ENCODE data around the gene ALPL.

The ALPL gene

DNA sequence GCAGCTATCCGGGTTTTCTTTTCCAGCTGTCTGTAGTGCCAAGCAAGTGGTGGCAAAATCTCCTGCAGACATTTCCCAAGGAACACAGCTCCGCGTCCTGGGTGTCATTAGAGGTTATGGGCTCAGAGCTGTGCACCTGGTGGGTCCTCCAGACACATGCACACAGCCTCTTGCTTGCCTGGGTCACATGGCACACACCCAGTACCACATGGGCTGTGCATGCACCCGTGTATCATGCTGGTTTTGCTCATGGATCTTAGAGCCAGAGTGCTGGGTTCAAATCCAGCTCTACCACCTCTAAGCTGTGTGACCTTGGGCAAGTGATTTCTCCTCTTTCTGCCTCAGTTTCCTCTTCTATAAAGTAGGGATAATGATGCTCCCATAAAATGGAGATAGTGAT, 61.7 kb downstream of the ALPL start:
- Histone ChIP-seq H3K79me2 (ENCODE audit: insufficient read depth, low read depth) (no peaks in the 10 kb centered on the region), H3K4me3 (IDR thresholded peaks at IDR 0.05; ENCODE audit: insufficient read depth, low read depth, low read length) (no peak overlapping the region), H2AFZ (ENCODE audit: low read depth) (no peak overlapping the region), H3K9ac (no peak overlapping the region), H3K27ac (no peak overlapping the region), H3K27me3 (ENCODE audit: insufficient read depth, low read depth) (peaks cover 29% of the 10 kb centered on the region; the same call in 1 of the 2 replicates), H3K36me3 (ENCODE audit: insufficient read depth) (no peaks in the 10 kb centered on the region), H3K4me2 (no peak overlapping the region), H3K4me1 (ENCODE audit: low read depth, poor library complexity, severe bottlenecking) (no peaks in the 10 kb centered on the region), H4K20me1 (ENCODE audit: insufficient read depth) (no peaks in the 10 kb centered on the region)
- TF ChIP-seq CTCF (conservative IDR thresholded peaks at IDR 0.05; ENCODE audit: low read depth, low read length), result no peak

DNA sequence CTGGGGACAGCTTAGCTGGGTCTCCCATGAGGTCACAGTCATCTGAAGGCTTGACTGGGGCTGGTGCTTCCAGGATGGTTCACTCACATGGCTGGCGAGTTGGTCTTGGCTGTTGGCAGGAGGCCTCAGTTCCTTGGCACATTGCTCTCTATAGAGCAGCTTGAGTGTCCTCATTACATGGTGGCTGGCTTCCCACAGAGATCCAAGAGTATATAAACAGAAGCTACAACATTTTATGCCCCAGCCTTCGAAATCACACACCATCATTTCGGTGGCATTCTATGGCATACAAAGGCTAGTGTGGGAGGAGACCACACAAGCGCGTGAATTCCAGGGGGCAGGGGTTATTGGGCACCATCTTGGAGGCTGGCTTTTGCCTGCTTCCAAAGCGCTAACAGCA, 63.0 kb downstream of the ALPL start:
- Histone ChIP-seq H3K4me1 (ENCODE audit: low read depth, poor library complexity, severe bottlenecking) (no peaks in the 10 kb centered on the region), H4K20me1 (ENCODE audit: insufficient read depth) (no peaks in the 10 kb centered on the region), H3K9ac (no peak overlapping the region), H3K4me2 (no peak overlapping the region), H2AFZ (ENCODE audit: low read depth) (no peak overlapping the region), H3K27ac (no peak overlapping the region), H3K79me2 (ENCODE audit: insufficient read depth, low read depth) (no peaks in the 10 kb centered on the region), H3K4me3 (IDR thresholded peaks at IDR 0.05; ENCODE audit: insufficient read depth, low read depth, low read length) (no peak overlapping the region), H3K36me3 (ENCODE audit: insufficient read depth) (no peaks in the 10 kb centered on the region), H3K27me3 (ENCODE audit: insufficient read depth, low read depth) (peaks cover 25% of the 10 kb centered on the region; the same call in 1 of the 2 replicates)
- no peak for TF ChIP-seq CTCF (conservative IDR thresholded peaks at IDR 0.05; ENCODE audit: low read depth, low read length)

DNA sequence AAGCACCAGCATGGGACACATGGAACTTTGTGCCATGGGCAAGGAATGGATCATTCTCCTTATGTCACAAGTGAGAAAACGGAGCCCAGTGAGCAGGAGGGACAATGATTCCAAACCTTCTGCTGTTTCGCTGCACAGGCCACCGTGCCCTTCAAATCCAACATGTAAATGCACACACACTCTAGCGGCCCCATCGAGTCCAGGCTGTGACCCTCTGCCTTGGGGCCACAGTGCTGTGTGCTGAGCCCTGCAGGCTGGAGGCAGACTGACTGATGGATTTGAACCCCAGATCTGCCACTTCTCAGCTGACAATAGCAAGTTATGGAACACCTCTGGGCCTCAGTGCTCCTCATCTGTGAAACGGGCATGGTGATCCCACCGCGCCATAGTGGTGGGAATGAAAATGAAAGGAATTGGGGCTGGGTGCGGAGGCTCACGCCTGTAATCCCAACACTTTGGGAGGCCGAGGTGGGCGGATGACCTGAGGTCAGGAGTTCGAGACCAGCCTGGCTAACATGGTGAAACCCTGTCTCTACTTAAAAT, 63.6 kb downstream of the ALPL start:
- Histone ChIP-seq H3K4me2 (no peak overlapping the region), H3K4me1 (ENCODE audit: low read depth, poor library complexity, severe bottlenecking) (no peaks in the 10 kb centered on the region), H3K79me2 (ENCODE audit: insufficient read depth, low read depth) (no peaks in the 10 kb centered on the region), H3K36me3 (ENCODE audit: insufficient read depth) (no peaks in the 10 kb centered on the region), H3K4me3 (IDR thresholded peaks at IDR 0.05; ENCODE audit: insufficient read depth, low read depth, low read length) (no peak overlapping the region), H3K27ac (no peak overlapping the region), H2AFZ (ENCODE audit: low read depth) (no peak overlapping the region), H4K20me1 (ENCODE audit: insufficient read depth) (no peaks in the 10 kb centered on the region), H3K27me3 (ENCODE audit: insufficient read depth, low read depth) (peaks cover 26% of the 10 kb centered on the region; the same call in 1 of the 2 replicates), H3K9ac (no peak overlapping the region)
- no peak for TF ChIP-seq CTCF (conservative IDR thresholded peaks at IDR 0.05; ENCODE audit: low read depth, low read length)

GRCh38 chr1:21573475-21573874, 64.3 kb downstream of the ALPL start:
- Histone ChIP-seq H3K4me1 (ENCODE audit: low read depth, poor library complexity, severe bottlenecking) (no peaks in the 10 kb centered on the region), H2AFZ (ENCODE audit: low read depth) (no peak overlapping the region), H3K27ac (no peak overlapping the region), H3K4me2 (no peak overlapping the region), H4K20me1 (ENCODE audit: insufficient read depth) (no peaks in the 10 kb centered on the region), H3K27me3 (ENCODE audit: insufficient read depth, low read depth) (peaks cover 29% of the 10 kb centered on the region; the same call in 1 of the 2 replicates), H3K36me3 (ENCODE audit: insufficient read depth) (no peaks in the 10 kb centered on the region), H3K79me2 (ENCODE audit: insufficient read depth, low read depth) (no peaks in the 10 kb centered on the region), H3K9ac (no peak overlapping the region), H3K4me3 (IDR thresholded peaks at IDR 0.05; ENCODE audit: insufficient read depth, low read depth, low read length) (no peak overlapping the region)
- no peak for TF ChIP-seq CTCF (conservative IDR thresholded peaks at IDR 0.05; ENCODE audit: low read depth, low read length)
